Large intestine (tissue), 12 donors: Measurements from ENCODE around the gene HECTD3. TPM values are rescaled to one million over a fixed set of nuclear protein-coding genes. Genes with fewer than 3 reads are reported as not detected.

Experiments used
- DNase-seq, 2 donors: peaks; one replicate each; pipeline versions ENCODE4 v3.0.0 to v3.0.0-alpha.2; 2013
- H3K27ac ChIP-seq: one replicate; pipeline ENCODE4 v1.5.1; 2013; ENCODE audit warnings: low read length
- H3K27me3 ChIP-seq: 2 replicates; pipeline ENCODE4 v1.6.1; 2013; ENCODE audit warnings: low read length; ENCODE audit not compliant: control insufficient read depth, insufficient read depth
- H3K36me3 ChIP-seq: 2 replicates; pipeline ENCODE4 v1.6.1; 2013; ENCODE audit warnings: low read length; ENCODE audit not compliant: control insufficient read depth, insufficient read depth
- H3K4me1 ChIP-seq: one replicate; pipeline ENCODE4 v1.6.1; 2013; ENCODE audit warnings: low read length; ENCODE audit not compliant: control insufficient read depth, insufficient read depth
- H3K4me3 ChIP-seq: one replicate; pipeline ENCODE4 v1.5.1; 2013; ENCODE audit warnings: low read length
- H3K9me3 ChIP-seq: one replicate; pipeline ENCODE4 v1.6.1; 2013; ENCODE audit warnings: mild to moderate bottlenecking, low read depth, low read length, moderate library complexity; ENCODE audit not compliant: control insufficient read depth
- WGBS: methylation state at CpG from one replicate; pipeline ENCODE4 v1.1.5; 2013; ENCODE audit warnings: low lambda C conversion rate; ENCODE audit not compliant: insufficient coverage; 5-methylcytosine and 5-hydroxymethylcytosine counted together
- long read RNA-seq, 11 donors: transcript quantifications; one replicate each; lab custom pipeline, GENCODE V29; 2026
- polyA plus RNA-seq: library from polyadenylated mRNA; unstranded; fragments of 120-200 nt; gene quantifications from one replicate; pipeline ENCODE4 v1.2.1, GENCODE V29; 2013

Gene HECTD3
- polyA plus RNA-seq, result 55.0 TPM
- long read RNA-seq, donor 1, partial matches to known transcripts, result 9 of 15 reads
- long read RNA-seq, donor 1, other reads (novel, unspliced or antisense), result 0 of 15 reads
- long read RNA-seq, donor 2, transcript HECTD3-202 (21 exons, 3,610 nt), result major isoform, 5 of 238 reads
- long read RNA-seq, donor 2, partial matches to known transcripts, result 173 of 238 reads
- long read RNA-seq, donor 2, other reads (novel, unspliced or antisense), result 59 of 238 reads
- long read RNA-seq, donor 3, result 0 reads
- long read RNA-seq, donor 4, result 0 reads
- long read RNA-seq, donor 5, partial matches to known transcripts, result 5 of 9 reads
- long read RNA-seq, donor 5, other reads (novel, unspliced or antisense), result 0 of 9 reads
- long read RNA-seq, donor 6, partial matches to known transcripts, result 109 of 143 reads
- long read RNA-seq, donor 6, other reads (novel, unspliced or antisense), result 27 of 143 reads
- long read RNA-seq, donor 7, partial matches to known transcripts, result 0 of 4 reads
- long read RNA-seq, donor 7, other reads (novel, unspliced or antisense), result 0 of 4 reads
- long read RNA-seq, donor 8, partial matches to known transcripts, result 36 of 41 reads
- long read RNA-seq, donor 8, other reads (novel, unspliced or antisense), result 0 of 41 reads
- long read RNA-seq, donor 9, transcript HECTD3-202 (21 exons, 3,610 nt), result major isoform, 5 of 23 reads
- long read RNA-seq, donor 9, transcript HECTD3-205 (6 exons, 2,385 nt), result major isoform, 5 of 23 reads
- long read RNA-seq, donor 9, partial matches to known transcripts, result 13 of 23 reads
- long read RNA-seq, donor 9, other reads (novel, unspliced or antisense), result 0 of 23 reads
- long read RNA-seq, donor 10, partial matches to known transcripts, result 8 of 16 reads
- long read RNA-seq, donor 10, other reads (novel, unspliced or antisense), result 0 of 16 reads
- long read RNA-seq, donor 11, partial matches to known transcripts, result 0 of 4 reads
- long read RNA-seq, donor 11, other reads (novel, unspliced or antisense), result 0 of 4 reads

GRCh38 chr1:45010855-45011811, at the start of gene HECTD3:
HECTD3 (minus strand) TSS chr1:45011324; CDS start chr1:45011257, 67 bp downstream.
- peaks cover 54% of the 10 kb centered on the region for H3K36me3 ChIP-seq
- peak; percentile 68 to 87 for DNase-seq
- H3K4me1 ChIP-seq, result peaks cover 22% of the 10 kb centered on the region
- H3K27me3 ChIP-seq, result no peaks in the 10 kb centered on the region
- WGBS, result 0% methylated on average over 2 of the region's 62 CpGs
- H3K9me3 ChIP-seq, result no peaks in the 10 kb centered on the region
- peak within 1 kb of the TSS; percentile 88 for H3K4me3 ChIP-seq
- peak within 1 kb of the TSS; percentile 64 for H3K27ac ChIP-seq

GRCh38 chr1:45059829-45060228, 48.7 kb upstream of the HECTD3 start:
- Histone ChIP-seq H3K4me1 (no peaks in the 10 kb centered on the region), H3K9me3 (no peaks in the 10 kb centered on the region), H3K27me3 (no peaks in the 10 kb centered on the region), H3K36me3 (peaks cover 9% of the 10 kb centered on the region), H3K27ac (no peak overlapping the region), H3K4me3 (no peak overlapping the region)
- no peak for DNase-seq
- no CpG with 5 or more reads among the region's 2 CpGs for WGBS

GRCh38 chr1:45057542-45057941, 46.4 kb upstream of the HECTD3 start:
- no peaks in the 10 kb centered on the region for H3K9me3 ChIP-seq
- H3K36me3 ChIP-seq, result peaks cover 9% of the 10 kb centered on the region
- no peaks in the 10 kb centered on the region for H3K4me1 ChIP-seq
- no peak for DNase-seq
- H3K4me3 ChIP-seq, result no peak overlapping the region
- H3K27ac ChIP-seq, result no peak overlapping the region
- H3K27me3 ChIP-seq, result no peaks in the 10 kb centered on the region
- WGBS, result no CpG with 5 or more reads among the region's 1 CpG

GRCh38 chr1:45051005-45051772, 40.1 kb upstream of the HECTD3 start:
- Histone ChIP-seq H3K9me3 (no peaks in the 10 kb centered on the region), H3K27ac (no peak overlapping the region), H3K4me1 (peaks cover 6% of the 10 kb centered on the region), H3K27me3 (no peaks in the 10 kb centered on the region), H3K36me3 (no peaks in the 10 kb centered on the region), H3K4me3 (no peak overlapping the region)
- WGBS, result no CpG with 5 or more reads among the region's 2 CpGs
- peak in 1 of 2 donors; percentile 36 for DNase-seq

- Histone ChIP-seq H3K4me1 (peaks cover 6% of the 10 kb centered on the region), H3K27ac (no peak overlapping the region)
- DNase-seq, result no peak
These were observed 35.9 kb upstream of the HECTD3 start for GRCh38 chr1:45047032-45047431.

GRCh38 chr1:45044916-45045315, 33.8 kb upstream of the HECTD3 start:
- 100% methylated on average over 1 of the region's 1 CpG for WGBS
- H3K36me3 ChIP-seq, result peaks cover 10% of the 10 kb centered on the region
- H3K4me3 ChIP-seq, result no peak overlapping the region
- no peak overlapping the region for H3K27ac ChIP-seq
- no peaks in the 10 kb centered on the region for H3K27me3 ChIP-seq
- DNase-seq, result no peak
- no peaks in the 10 kb centered on the region for H3K4me1 ChIP-seq
- H3K9me3 ChIP-seq, result no peaks in the 10 kb centered on the region

More at GRCh38 chr1:45047032-45047431, 35.9 kb upstream of the HECTD3 start:
- WGBS, result 100% methylated on average over 1 of the region's 5 CpGs
- Histone ChIP-seq H3K36me3 (peaks cover 10% of the 10 kb centered on the region), H3K4me3 (no peak overlapping the region), H3K27me3 (no peaks in the 10 kb centered on the region), H3K9me3 (no peaks in the 10 kb centered on the region)

- no CpG with 5 or more reads among the region's 5 CpGs for WGBS
- Histone ChIP-seq H3K36me3 (peaks cover 10% of the 10 kb centered on the region), H3K27me3 (no peaks in the 10 kb centered on the region), H3K4me3 (no peak overlapping the region), H3K27ac (no peak overlapping the region), H3K4me1 (peaks cover 3% of the 10 kb centered on the region), H3K9me3 (no peaks in the 10 kb centered on the region)
- DNase-seq, result no peak
These were observed 32.0 kb upstream of the HECTD3 start for GRCh38 chr1:45043094-45043493.

- no peak for DNase-seq
- peaks cover 22% of the 10 kb centered on the region for H3K4me1 ChIP-seq
These were observed 29.2 kb upstream of the HECTD3 start for GRCh38 chr1:45040297-45040696.

GRCh38 chr1:45038661-45039364, 27.7 kb upstream of the HECTD3 start:
- DNase-seq, result no peak
- Histone ChIP-seq H3K27ac (no peak overlapping the region), H3K36me3 (peaks cover 10% of the 10 kb centered on the region), H3K9me3 (no peaks in the 10 kb centered on the region), H3K27me3 (no peaks in the 10 kb centered on the region), H3K4me3 (no peak overlapping the region), H3K4me1 (peaks cover 22% of the 10 kb centered on the region)
- no CpG with 5 or more reads among the region's 8 CpGs for WGBS

More at GRCh38 chr1:45040297-45040696, 29.2 kb upstream of the HECTD3 start:
- Histone ChIP-seq H3K27me3 (no peaks in the 10 kb centered on the region), H3K4me3 (no peak overlapping the region), H3K9me3 (no peaks in the 10 kb centered on the region), H3K27ac (no peak overlapping the region), H3K36me3 (peaks cover 10% of the 10 kb centered on the region)
- WGBS, result no CpG with 5 or more reads among the region's 5 CpGs
